Stimulated activated CD8-positive, alpha-beta memory T cell treated with anti-CD3 and anti-CD28 coated beads, Interleukin-7, amount 100 ng/mL, for 4 hours (primary cell): ENCODE results near the gene C1orf146.
"Not testable (repeated sequence)": the region's sequence is repeated elsewhere in the genome, so short reads cannot be mapped to it uniquely, and the experiment has no call there.

ENCODE experiments used
- DNase-seq, 2 donors: peaks; one replicate each; pipeline ENCODE4 v3.0.0-alpha.2; 2020; ENCODE audit warnings: low read depth in 2 of 2

Gene C1orf146

GRCh38 chr1:92217721-92218120 is at the start of gene C1orf146:
Gene C1orf146, plus strand, starts transcription at chr1:92217915. Its CDS starts 13,506 bp downstream, at chr1:92231421.
- DNase-seq, result no peak

GRCh38 chr1:92168657-92169056 is 49.1 kb upstream of the C1orf146 start:
- no peak for DNase-seq

- DNase-seq, result no peak
Observed at GRCh38 chr1:92169214-92170005, 48.3 kb upstream of the C1orf146 start.

- DNase-seq, result no peak
Observed at GRCh38 chr1:92184632-92185031, 33.1 kb upstream of the C1orf146 start.

GRCh38 chr1:92186081-92186480 is 31.6 kb upstream of the C1orf146 start:
- no peak for DNase-seq

GRCh38 chr1:92188436-92189255 is 29.1 kb upstream of the C1orf146 start:
- no peak for DNase-seq

GRCh38 chr1:92191726-92192125 is 26.0 kb upstream of the C1orf146 start:
- no peak for DNase-seq

GRCh38 chr1:92192246-92192645 is 25.5 kb upstream of the C1orf146 start:
- DNase-seq, result no peak

GRCh38 chr1:92194511-92194910 is 23.2 kb upstream of the C1orf146 start:
- no peak for DNase-seq

- DNase-seq, result no peak
Observed at GRCh38 chr1:92201973-92202372, 15.7 kb upstream of the C1orf146 start.

- DNase-seq, result no peak
Observed at GRCh38 chr1:92203105-92203504, 14.6 kb upstream of the C1orf146 start.

- no peak for DNase-seq
Observed at GRCh38 chr1:92210701-92211100, 7.0 kb upstream of the C1orf146 start.

- no peak for DNase-seq
Observed at GRCh38 chr1:92211166-92211565, 6.5 kb upstream of the C1orf146 start.

- no peak for DNase-seq
Observed at GRCh38 chr1:92218559-92218958, 844 bp downstream of the C1orf146 start.

GRCh38 chr1:92219028-92219427 is 1.3 kb downstream of the C1orf146 start:
- no peak for DNase-seq

GRCh38 chr1:92228401-92228800 is 10.7 kb downstream of the C1orf146 start:
- DNase-seq, result no peak

- no peak for DNase-seq
Observed at GRCh38 chr1:92230736-92231135, 13.0 kb downstream of the C1orf146 start.

- no peak for DNase-seq
Observed at GRCh38 chr1:92240034-92240433, 22.3 kb downstream of the C1orf146 start.

- DNase-seq, result no peak
Observed at GRCh38 chr1:92244376-92244775, 26.7 kb downstream of the C1orf146 start.

GRCh38 chr1:92254714-92255113 is 37.0 kb downstream of the C1orf146 start:
- DNase-seq, result not testable (repeated sequence)

- DNase-seq, result no peak
Observed at GRCh38 chr1:92259350-92259749, 41.6 kb downstream of the C1orf146 start.

GRCh38 chr1:92262516-92262915 is 44.8 kb downstream of the C1orf146 start:
- DNase-seq, result no peak

- no peak for DNase-seq
Observed at GRCh38 chr1:92273039-92273438, 55.3 kb downstream of the C1orf146 start.
